Neuronal stem cell (in vitro differentiated cells): Measurements from ENCODE around the gene SH2D3C.

Experiments
- DNase-seq: peaks from one replicate; pipeline ENCODE4 v3.0.0-alpha.2; 2013; ENCODE audit warnings: low spot score
- H2AFZ ChIP-seq: one replicate; pipeline ENCODE4 v1.6.1; 2013; ENCODE audit warnings: mild to moderate bottlenecking, low read length, inconsistent platforms
- H2AK5ac ChIP-seq: 2 replicates; pipeline ENCODE4 v1.6.1; 2013; ENCODE audit warnings: low read depth, mild to moderate bottlenecking, inconsistent platforms, low read length, moderate library complexity, mixed read lengths
- H2BK120ac ChIP-seq: 2 replicates; pipeline ENCODE4 v1.6.1; 2013; ENCODE audit warnings: low read depth, mild to moderate bottlenecking, inconsistent platforms, low read length, moderate library complexity, mixed read lengths
- H2BK12ac ChIP-seq: one replicate; pipeline ENCODE4 v1.6.1; 2013; ENCODE audit warnings: low read length, inconsistent platforms
- H2BK15ac ChIP-seq: 2 replicates; pipeline ENCODE4 v1.6.1; 2013; ENCODE audit warnings: mild to moderate bottlenecking, low read length, inconsistent platforms, mixed read lengths
- H2BK5ac ChIP-seq: one replicate; pipeline ENCODE4 v1.6.1; 2013; ENCODE audit warnings: inconsistent platforms, mild to moderate bottlenecking, low read length, moderate library complexity
- H3K14ac ChIP-seq: one replicate; pipeline ENCODE4 v1.6.1; 2013; ENCODE audit warnings: low read length, inconsistent platforms
- H3K18ac ChIP-seq: 2 replicates; pipeline ENCODE4 v1.6.1; 2013; ENCODE audit warnings: low read length, inconsistent platforms
- H3K23ac ChIP-seq: 2 replicates; pipeline ENCODE4 v1.6.1; 2013; ENCODE audit warnings: low read depth, mild to moderate bottlenecking, mixed read lengths, low read length, inconsistent platforms; ENCODE audit not compliant: poor library complexity
- H3K27ac ChIP-seq: replicated peaks from 3 replicates; pipeline ENCODE4 v1.5.1; 2013; ENCODE audit warnings: low read length, inconsistent platforms
- H3K27me3 ChIP-seq, 3 experiments: 2 replicates each; pipeline ENCODE4 v1.6.1; 2013; ENCODE audit warnings: low read length in 3 of 3, mild to moderate bottlenecking in 2 of 3, inconsistent platforms in 1 of 3, low read depth in 1 of 3, mixed read lengths in 1 of 3, moderate library complexity in 1 of 3; ENCODE audit not compliant: control insufficient read depth in 3 of 3, insufficient read depth in 3 of 3
- H3K36me3 ChIP-seq, 2 donors: replicated peaks in 1 of 2; 2 replicates each; pipeline ENCODE4 v1.6.1; 2013; ENCODE audit warnings: low read length in 2 of 2; ENCODE audit not compliant: control insufficient read depth in 2 of 2, insufficient read depth in 2 of 2
- H3K4ac ChIP-seq: 2 replicates; pipeline ENCODE4 v1.6.1; 2013; ENCODE audit warnings: inconsistent platforms, mild to moderate bottlenecking, low read length, moderate library complexity
- H3K4me1 ChIP-seq, 2 donors: 1 replicate in 1 of 2; 2 replicates in 1 of 2; pipeline ENCODE4 v1.6.1; 2013; ENCODE audit warnings: low read length in 2 of 2, low read depth in 1 of 2; ENCODE audit not compliant: control insufficient read depth in 2 of 2, insufficient read depth in 1 of 2
- H3K4me2 ChIP-seq: one replicate; pipeline ENCODE4 v1.6.1; 2013; ENCODE audit warnings: mild to moderate bottlenecking, low read length, inconsistent platforms; ENCODE audit not compliant: insufficient read depth, poor library complexity, severe bottlenecking
- H3K4me3 ChIP-seq, 2 donors: 2 replicates each; pipeline ENCODE4 v1.5.1; 2013; ENCODE audit warnings: low read length in 2 of 2, mild to moderate bottlenecking in 2 of 2, inconsistent platforms in 1 of 2, moderate library complexity in 1 of 2
- H3K79me1 ChIP-seq: one replicate; pipeline ENCODE4 v1.6.1; 2013; ENCODE audit warnings: low read depth, mild to moderate bottlenecking, inconsistent platforms, low read length, moderate library complexity
- H3K9ac ChIP-seq: one replicate; pipeline ENCODE4 v1.6.1; 2013; ENCODE audit warnings: mild to moderate bottlenecking, low read depth, low read length, inconsistent platforms; ENCODE audit not compliant: poor library complexity
- H3K9me3 ChIP-seq, 2 donors: replicated peaks in 1 of 2; 2 replicates each; pipeline versions ENCODE3 to v1.6.1; 2013; ENCODE audit warnings: low read length in 2 of 2, mild to moderate bottlenecking in 2 of 2, inconsistent platforms in 1 of 2, low read depth in 1 of 2, mixed read lengths in 1 of 2, moderate library complexity in 1 of 2; ENCODE audit not compliant: control insufficient read depth in 2 of 2, insufficient read depth in 1 of 2
- H4K8ac ChIP-seq: one replicate; pipeline ENCODE4 v1.6.1; 2013; ENCODE audit warnings: low read depth, mild to moderate bottlenecking, inconsistent platforms, low read length, moderate library complexity
- H4K91ac ChIP-seq: one replicate; pipeline ENCODE4 v1.6.1; 2013; ENCODE audit warnings: low read length, low read depth, mild to moderate bottlenecking, inconsistent platforms; ENCODE audit not compliant: poor library complexity
- WGBS, 2 donors: extraction: QIAGEN DNeasy Blood & Tissue Kit; methylation state at CpG; one replicate each; pipeline ENCODE4 v1.1.7; 2013; ENCODE audit warnings: missing lambda C conversion rate in 2 of 2, mixed read lengths in 1 of 2; ENCODE audit not compliant: insufficient read length in 2 of 2, insufficient replicate concordance in 1 of 2; ENCODE audit errors: extremely low coverage in 2 of 2; 5-methylcytosine and 5-hydroxymethylcytosine counted together

Gene SH2D3C

GRCh38 chr9:127712867-127713266 is 65.6 kb downstream of the SH2D3C start:
- no peak overlapping the region for H2BK12ac ChIP-seq
- H3K36me3 ChIP-seq, result no peaks in the 10 kb centered on the region
- peaks cover 6 to 28% of the 10 kb centered on the region in 2 donors for H3K4me1 ChIP-seq
- no peak overlapping the region for H4K91ac ChIP-seq
- peaks cover 0 to under 1% of the 10 kb centered on the region in 2 donors for H3K9me3 ChIP-seq
- no peak overlapping the region for H3K27ac ChIP-seq
- peak overlapping the region; percentile 78 for H2AK5ac ChIP-seq
- no peak overlapping the region for H3K4me3 ChIP-seq
- no peak overlapping the region for H3K4me2 ChIP-seq
- DNase-seq, result no peak
- H3K79me1 ChIP-seq, result peaks cover 4% of the 10 kb centered on the region
- H2AFZ ChIP-seq, result no peak overlapping the region
- peak overlapping the region; percentile 91 for H3K14ac ChIP-seq
- H3K9ac ChIP-seq, result no peak overlapping the region
- H3K18ac ChIP-seq, result peak overlapping the region; percentile 18
- H4K8ac ChIP-seq, result no peak overlapping the region
- H3K4ac ChIP-seq, result no peak overlapping the region
- WGBS, 2 donors, result no CpG with 5 or more reads among the region's 10 CpGs
- H2BK15ac ChIP-seq, result peak overlapping the region; percentile 27
- H3K23ac ChIP-seq, result no peak overlapping the region
- no peak overlapping the region for H2BK120ac ChIP-seq
- H2BK5ac ChIP-seq, result peak overlapping the region; percentile 39
- peaks cover 0 to 10% (median 0%) of the 10 kb centered on the region in 3 experiments for H3K27me3 ChIP-seq

DNA sequence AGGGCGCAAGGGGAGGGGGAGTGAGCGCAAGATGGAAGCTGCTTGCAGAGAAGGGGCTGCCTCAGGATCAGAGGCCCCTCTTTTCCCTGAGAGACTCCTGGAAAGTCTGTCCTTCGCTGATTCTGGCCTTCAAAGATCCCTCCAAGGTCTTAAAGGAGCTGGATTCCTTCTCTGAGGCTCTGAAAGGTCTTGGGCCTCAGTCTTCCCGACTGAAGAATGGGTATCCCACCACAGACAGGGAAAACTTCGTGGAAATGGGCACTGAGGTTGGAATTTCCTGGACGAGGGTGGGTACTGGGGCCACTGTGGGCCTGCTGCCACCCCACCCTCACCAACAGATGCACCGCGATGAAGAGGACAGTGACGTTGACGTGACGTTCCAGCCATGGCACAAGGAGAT is 66.1 kb downstream of the SH2D3C start:
- Histone ChIP-seq H2BK15ac (peak overlapping the region; percentile 27), H2BK120ac (no peak overlapping the region)

GRCh38 chr9:127711831-127712274 is 66.6 kb downstream of the SH2D3C start:
- Histone ChIP-seq H3K27me3 (peaks cover 0 to 10% (median 0%) of the 10 kb centered on the region in 3 experiments), H3K36me3 (no peaks in the 10 kb centered on the region), H2BK120ac (no peak overlapping the region), H3K4me1 (peaks cover 6 to 28% of the 10 kb centered on the region in 2 donors), H3K79me1 (peaks cover 4% of the 10 kb centered on the region), H3K14ac (peak overlapping the region; percentile 95), H3K9ac (peak overlapping the region; percentile 89), H3K4ac (no peak overlapping the region), H2BK15ac (peak overlapping the region; percentile 39), H4K91ac (no peak overlapping the region), H3K27ac (no peak overlapping the region), H3K18ac (peak overlapping the region; percentile 62), H3K23ac (peak overlapping the region; percentile 0), H3K4me2 (peak overlapping the region; percentile 14), H2AFZ (no peak overlapping the region), H2BK5ac (peak overlapping the region; percentile 39), H3K9me3 (peaks cover 0 to 3% of the 10 kb centered on the region in 2 donors), H4K8ac (no peak overlapping the region), H2AK5ac (no peak overlapping the region), H3K4me3 (no peak overlapping the region), H2BK12ac (no peak overlapping the region)
- DNase-seq, result no peak
- WGBS, 2 donors, result no CpG with 5 or more reads among the region's 11 CpGs

More for the DNA sequence above, 66.1 kb downstream of the SH2D3C start:
- Histone ChIP-seq H3K23ac (no peak overlapping the region), H3K14ac (peak overlapping the region; percentile 91), H3K4me1 (peaks cover 6 to 28% of the 10 kb centered on the region in 2 donors), H2AFZ (no peak overlapping the region), H3K4me2 (no peak overlapping the region), H3K79me1 (peaks cover 4% of the 10 kb centered on the region), H3K36me3 (no peaks in the 10 kb centered on the region), H2BK12ac (no peak overlapping the region), H3K27me3 (peaks cover 0 to 10% (median 0%) of the 10 kb centered on the region in 3 experiments), H3K4me3 (no peak overlapping the region), H3K4ac (no peak overlapping the region), H3K9ac (no peak overlapping the region), H2AK5ac (peak overlapping the region; percentile 78), H3K18ac (no peak overlapping the region), H3K9me3 (peaks cover 0 to 3% of the 10 kb centered on the region in 2 donors), H3K27ac (no peak overlapping the region), H4K8ac (no peak overlapping the region), H2BK5ac (peak overlapping the region; percentile 39), H4K91ac (no peak overlapping the region)
- WGBS, 2 donors, result no CpG with 5 or more reads among the region's 11 CpGs
- no peak for DNase-seq

DNA sequence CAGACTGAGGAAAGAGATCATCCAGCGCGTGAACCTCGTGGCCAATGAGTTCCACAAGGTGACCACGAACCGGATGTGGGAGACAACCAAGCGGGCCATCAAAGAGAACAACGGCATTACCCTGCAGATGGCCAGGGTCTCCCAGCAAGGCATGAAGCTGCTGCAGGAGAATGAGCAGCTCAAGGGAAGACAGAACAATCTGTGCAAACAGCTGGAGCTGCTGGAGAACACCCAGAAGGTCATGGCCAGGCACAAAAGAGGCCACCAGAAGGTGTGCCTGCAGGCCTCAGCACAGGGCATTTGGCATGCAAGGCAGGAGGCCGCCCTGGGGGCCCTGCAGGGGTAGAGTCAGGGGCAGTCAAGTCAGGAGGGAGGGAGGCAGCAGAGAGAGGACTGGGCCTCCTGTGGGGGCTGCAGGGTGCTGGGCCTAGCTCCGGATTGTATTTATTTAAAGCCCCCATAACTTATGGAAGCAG is 67.2 kb downstream of the SH2D3C start:
- Histone ChIP-seq H3K14ac (peak overlapping the region; percentile 95), H3K27ac (no peak overlapping the region), H3K79me1 (peaks cover 4% of the 10 kb centered on the region), H4K8ac (no peak overlapping the region), H3K9ac (peak overlapping the region; percentile 89), H3K9me3 (peaks cover 0 to 3% of the 10 kb centered on the region in 2 donors), H3K23ac (peak overlapping the region; percentile 0), H2BK120ac (no peak overlapping the region), H2AFZ (no peak overlapping the region), H3K4me2 (no peak overlapping the region), H3K36me3 (no peaks in the 10 kb centered on the region), H2BK12ac (no peak overlapping the region), H3K4ac (no peak overlapping the region), H2BK15ac (no peak overlapping the region), H3K18ac (no peak overlapping the region), H3K4me1 (peaks cover 6 to 25% of the 10 kb centered on the region in 2 donors), H4K91ac (no peak overlapping the region), H3K27me3 (peaks cover 0 to 10% (median 0%) of the 10 kb centered on the region in 3 experiments), H2AK5ac (no peak overlapping the region), H3K4me3 (no peak overlapping the region), H2BK5ac (no peak overlapping the region)
- WGBS, 2 donors, result no CpG with 5 or more reads among the region's 9 CpGs
- DNase-seq, result no peak
